CD4-positive, alpha-beta T cell treated with Interleukin-2 at 100 ng/mL for 4 hours (primary cell): ENCODE measurements around the gene NAA10.

Experiments used
- DNase-seq: peaks from one replicate; pipeline ENCODE4 v3.0.0-alpha.2; 2020; ENCODE audit warnings: low spot score

The NAA10 gene

DNA sequence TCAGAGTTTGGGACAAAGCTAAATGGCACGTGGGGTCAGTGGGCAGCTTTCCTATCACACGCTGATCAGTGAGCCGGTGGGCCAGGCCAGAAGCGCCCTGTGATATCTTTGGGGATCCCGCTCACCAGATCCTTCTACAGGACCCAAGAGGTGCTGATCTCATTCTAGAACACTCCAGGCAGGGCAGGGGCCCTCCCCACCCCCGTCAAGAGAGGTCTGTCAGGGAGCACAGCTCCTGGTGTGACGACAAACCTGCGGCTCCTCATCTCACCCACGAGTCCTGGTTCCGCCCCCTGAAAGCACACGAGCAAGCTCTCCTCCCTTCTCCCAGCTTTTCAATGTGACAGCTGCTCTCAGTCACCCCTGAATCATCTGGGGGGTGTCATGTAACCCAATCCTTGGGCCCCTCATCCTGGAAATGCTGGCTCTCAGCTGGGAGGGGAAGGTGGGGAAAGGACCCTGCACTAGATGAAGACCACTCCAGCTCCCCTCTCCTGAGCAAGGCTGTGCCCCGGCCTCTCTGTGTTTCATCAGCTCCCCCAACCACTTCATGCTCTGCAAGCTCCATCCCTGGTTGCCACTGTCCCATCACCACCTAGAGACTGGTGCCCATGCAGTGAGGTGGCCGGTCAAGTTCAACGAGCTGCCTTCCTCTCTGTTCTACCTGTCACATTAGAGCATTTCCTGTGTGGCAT is 32.2 kb upstream of the NAA10 start:
- DNase-seq, result no peak

DNA sequence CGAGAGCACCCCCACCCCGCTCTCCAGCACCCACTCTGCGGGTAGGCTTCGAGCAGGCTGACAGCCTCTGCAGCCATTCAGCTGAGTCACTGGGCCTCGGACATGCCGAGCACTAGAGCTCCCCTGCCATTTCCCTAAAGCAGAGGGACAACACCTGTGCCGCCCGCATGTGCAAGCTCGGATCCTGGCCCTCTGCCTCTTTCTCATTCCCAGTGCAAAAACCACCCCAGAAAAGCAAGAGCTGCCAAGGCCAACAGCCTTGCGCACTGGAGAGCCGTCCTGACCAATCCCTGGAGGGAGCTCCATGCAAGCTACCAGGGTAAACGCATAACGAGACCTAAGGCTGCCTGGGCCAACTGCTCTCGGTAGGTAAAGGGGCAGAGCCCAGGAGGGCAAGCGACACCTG is 31.4 kb upstream of the NAA10 start:
- no peak for DNase-seq

DNA sequence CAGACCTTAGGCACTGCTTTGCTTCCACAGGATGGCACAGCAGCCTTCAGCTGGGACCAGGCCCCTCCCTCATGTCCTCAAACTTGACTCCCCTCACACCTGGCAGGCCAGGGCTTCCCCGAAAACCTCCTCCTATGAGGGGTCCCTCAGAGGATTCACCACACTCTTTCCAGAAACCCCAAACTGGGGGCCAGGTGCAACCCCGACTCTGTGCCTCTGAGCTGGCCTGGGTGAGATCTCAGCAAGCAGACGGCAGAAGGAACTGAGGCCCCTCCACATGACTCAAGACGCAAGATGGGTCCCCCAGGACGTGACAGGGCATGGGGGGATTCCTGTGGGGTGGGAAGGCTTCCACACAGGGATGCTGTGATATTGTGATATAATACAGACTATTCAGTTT is 30.6 kb upstream of the NAA10 start:
- DNase-seq, result no peak

- DNase-seq, result no peak
Measured at GRCh38 chrX:153964105-153964504, 29.3 kb upstream of the NAA10 start.

DNA sequence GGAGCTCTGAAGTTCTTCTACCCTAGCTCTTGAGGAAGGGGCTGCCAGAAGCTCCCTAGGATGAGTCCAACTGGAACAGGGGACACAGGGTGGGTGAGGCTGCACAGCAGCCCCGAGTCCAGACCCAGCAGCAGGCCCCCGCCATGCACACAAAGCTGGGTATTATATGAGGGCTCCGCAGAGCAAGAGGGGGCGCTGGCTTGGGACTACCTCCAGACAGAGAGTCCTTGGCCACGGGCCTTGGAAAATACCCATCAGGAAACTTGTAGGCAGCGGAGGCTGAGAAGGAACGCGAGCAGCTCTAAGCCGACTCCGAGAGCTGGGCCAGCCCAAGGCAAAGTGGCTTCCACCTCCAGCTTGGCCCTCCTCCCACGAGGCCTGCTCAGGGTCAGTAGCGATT is 28.7 kb upstream of the NAA10 start:
- DNase-seq, result no peak

GRCh38 chrX:153961292-153961691 is 26.5 kb upstream of the NAA10 start:
- no peak for DNase-seq

DNA sequence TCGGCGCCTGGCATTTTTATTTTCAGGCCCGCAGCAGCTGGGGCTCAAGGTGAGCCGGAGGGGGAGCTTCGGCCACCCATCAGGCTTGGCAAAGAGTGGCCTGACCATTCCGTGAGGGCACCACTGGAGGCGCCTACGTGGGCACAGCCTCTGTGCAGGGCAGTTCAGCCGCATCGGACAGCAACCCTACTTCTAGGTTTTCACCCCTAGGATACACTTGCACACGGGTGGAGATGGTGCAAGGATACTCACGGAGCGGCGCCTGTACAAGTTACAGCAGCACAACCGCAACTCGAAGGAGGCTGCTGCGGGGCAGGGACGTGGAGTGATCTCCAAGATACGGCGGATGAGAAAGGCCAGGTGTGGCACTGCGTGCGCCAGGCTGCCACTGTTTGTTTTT is 25.9 kb upstream of the NAA10 start:
- DNase-seq, result no peak

DNA sequence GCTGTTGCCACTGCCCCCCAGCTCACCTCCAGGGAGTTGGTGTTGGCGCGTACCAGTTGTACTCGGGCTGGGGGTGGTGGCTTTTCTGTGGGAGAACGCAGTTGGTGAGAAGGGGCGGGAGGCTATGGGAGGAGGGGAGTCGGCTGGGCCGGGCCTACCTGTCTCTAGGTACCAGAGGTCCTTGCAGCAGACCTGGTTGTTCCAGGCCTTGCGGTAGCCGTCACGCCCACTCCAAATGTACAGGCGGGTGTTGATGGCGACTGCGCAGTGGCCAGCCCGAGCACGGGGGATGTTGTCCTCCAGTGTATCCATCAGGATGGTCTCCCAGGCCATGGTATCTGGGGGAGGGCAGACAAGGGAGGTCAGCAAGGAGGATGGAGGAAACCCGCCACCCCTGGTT is 25.2 kb upstream of the NAA10 start:
- DNase-seq, result no peak

DNA sequence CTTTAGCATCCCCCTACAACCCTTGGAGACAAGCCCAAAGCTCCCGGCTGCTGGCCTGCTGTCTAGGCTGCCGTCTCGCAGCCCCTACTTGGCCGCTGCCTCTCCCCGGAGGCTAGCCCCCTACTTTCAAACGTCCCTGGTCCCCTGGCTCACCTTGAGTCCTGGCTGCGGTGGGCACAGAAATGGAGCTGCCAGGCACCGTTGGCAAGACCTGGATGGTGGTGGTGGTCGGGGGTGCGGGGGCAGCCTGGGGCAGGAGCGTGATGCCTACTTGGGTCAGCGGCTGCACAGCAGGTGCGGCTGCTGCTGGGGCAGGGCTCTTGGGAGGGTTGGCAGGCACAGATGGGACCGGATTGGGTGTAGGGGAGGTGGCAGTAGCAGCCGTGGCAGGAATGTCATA is 24.8 kb upstream of the NAA10 start:
- no peak for DNase-seq

- DNase-seq, result no peak
Measured at GRCh38 chrX:153958605-153959004, 23.8 kb upstream of the NAA10 start.

DNA sequence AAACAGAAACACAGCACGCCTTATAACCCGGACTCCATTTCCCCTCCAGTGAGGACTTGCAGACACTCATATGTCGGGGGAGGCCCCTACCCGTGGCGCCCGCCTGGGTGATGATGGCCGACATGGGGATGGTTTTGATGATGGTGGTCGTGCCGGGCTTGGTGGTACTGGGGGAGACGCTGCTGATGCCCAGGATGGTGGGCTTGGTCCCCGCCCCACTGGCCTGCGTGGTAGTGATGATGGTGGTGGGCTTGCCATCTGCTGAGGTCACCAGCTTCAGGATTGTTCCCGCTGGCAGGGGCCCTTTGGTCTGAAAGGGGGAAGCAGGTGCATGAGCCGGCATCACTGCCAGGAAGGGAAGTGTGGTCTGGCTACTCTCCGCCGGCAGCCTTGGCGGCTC is 22.4 kb upstream of the NAA10 start:
- no peak for DNase-seq

DNA sequence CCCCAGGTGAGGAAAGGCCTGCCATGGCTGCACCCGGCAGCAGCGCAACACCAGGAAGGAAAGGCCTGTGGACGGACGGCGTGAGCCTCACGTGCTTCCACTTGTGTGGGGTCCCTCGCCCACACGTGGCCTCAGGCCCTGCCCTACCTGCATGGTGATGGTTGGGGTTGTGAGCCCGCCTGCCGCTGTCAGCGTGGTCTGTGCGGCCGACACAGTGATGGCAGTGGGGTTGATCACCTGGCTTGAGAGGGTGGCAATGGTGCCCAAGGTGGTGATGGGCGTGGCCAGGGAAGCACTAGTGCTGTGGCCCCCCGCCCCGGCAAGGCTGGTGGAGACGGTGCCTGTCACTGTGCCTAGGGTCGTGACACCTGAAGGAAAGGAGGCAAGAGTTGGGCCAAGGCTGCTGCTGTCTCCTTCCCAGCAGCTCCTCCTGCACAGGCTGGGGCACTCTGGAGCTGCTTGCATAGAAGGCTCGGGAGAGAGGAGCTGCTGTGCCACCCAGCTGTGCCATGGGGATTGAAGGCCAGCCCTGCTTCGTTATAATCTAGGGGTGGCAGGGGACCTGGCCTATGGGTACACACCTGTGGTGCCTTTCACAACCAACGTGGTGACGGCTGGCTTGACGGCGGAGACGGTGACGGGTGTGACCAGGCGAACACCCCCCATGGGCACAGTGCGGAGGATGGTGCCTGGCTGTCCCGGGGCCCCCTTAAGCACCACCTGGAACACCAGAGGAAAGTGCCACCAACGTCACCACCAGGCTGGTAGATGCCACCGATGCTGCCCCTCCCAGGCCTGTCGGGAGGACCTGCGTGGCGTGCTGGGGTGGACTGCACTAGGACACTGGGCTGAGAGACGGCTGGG is 21.4 kb upstream of the NAA10 start:
- no peak for DNase-seq

DNA sequence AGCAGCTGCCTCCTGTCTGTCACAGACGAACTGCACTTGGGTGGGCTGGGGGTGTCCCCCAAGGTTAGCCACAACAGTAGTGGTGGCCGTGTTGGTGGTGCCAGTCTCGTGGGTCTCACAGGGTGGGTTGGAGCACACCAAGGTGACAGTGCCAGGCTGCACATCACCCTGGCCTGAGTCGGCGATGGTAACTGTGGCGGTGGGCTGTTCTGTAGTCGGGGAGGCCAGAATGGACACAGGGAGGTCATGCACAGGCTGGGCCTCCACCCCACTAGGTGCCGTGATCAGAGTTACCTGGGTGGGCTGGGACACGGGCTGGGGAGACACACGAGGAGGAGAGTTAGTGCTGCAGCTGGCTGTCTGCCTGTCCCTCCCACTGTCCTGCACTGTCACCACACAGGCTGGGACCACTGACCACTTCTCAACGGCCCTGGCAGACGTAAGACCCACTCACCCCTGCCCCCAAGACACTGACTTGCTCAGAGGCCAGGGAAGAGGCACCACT is 20.4 kb upstream of the NAA10 start:
- DNase-seq, result no peak

DNA sequence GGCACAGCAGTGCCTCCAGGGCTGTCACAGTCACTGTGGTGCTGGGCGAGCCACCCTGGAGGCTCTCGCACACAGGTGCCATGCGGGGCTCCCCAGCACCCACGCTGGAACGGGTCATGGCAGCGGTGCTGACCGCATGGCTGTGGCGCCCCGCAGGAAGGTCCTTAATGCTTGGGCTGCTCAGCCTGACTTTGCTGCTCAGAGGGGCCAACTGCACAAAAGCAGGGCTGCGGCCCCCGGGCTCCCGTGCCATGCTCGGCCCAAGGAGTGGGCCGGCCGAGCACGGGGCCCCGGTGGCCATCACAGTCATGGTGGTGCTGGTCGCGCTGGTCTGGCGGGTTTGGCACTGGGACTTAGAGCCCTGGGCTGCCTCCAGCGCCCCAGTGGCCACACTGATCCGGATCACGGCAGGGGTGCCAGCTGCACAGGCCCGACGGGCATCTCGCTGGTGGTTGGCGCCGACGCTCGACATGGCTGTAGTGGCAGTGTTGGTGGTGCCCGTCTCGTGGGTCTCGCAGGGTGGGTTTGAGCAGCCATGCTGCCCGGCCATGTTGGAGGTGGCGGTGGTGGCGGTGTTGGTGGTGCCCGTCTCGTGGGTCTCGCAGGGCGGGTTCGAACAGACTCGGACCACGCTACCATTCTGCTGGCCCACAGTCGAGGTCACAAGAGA is 19.9 kb upstream of the NAA10 start:
- DNase-seq, result no peak

GRCh38 chrX:153953892-153954557 is 19.2 kb upstream of the NAA10 start:
- DNase-seq, result no peak

- peak; percentile 76 for DNase-seq
Measured at GRCh38 chrX:153953342-153953830, 18.5 kb upstream of the NAA10 start.

GRCh38 chrX:153952373-153953026 is 17.7 kb upstream of the NAA10 start:
- no peak for DNase-seq

- DNase-seq, result no peak
Measured at GRCh38 chrX:153951683-153952372, 17.0 kb upstream of the NAA10 start.

DNA sequence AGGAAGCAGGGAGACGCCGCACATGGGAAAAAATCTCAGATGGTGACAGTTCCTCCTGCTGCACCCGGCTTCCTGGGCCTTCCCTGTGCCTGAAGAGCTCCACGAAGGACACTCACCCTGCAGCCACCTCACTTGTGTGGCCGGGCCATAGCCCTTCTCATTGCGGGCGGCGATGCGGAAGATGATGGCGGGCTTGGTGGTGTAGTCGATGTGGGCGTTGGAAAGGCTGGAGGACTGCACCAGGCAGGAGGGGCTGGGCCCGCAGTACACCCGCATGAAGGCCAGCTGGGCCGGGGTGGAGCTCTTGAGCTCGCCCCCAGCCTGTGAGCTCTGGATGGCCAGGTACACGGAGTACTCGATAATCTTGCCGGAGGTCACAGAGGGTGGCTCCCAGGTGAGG is 15.3 kb upstream of the NAA10 start:
- no peak for DNase-seq

DNA sequence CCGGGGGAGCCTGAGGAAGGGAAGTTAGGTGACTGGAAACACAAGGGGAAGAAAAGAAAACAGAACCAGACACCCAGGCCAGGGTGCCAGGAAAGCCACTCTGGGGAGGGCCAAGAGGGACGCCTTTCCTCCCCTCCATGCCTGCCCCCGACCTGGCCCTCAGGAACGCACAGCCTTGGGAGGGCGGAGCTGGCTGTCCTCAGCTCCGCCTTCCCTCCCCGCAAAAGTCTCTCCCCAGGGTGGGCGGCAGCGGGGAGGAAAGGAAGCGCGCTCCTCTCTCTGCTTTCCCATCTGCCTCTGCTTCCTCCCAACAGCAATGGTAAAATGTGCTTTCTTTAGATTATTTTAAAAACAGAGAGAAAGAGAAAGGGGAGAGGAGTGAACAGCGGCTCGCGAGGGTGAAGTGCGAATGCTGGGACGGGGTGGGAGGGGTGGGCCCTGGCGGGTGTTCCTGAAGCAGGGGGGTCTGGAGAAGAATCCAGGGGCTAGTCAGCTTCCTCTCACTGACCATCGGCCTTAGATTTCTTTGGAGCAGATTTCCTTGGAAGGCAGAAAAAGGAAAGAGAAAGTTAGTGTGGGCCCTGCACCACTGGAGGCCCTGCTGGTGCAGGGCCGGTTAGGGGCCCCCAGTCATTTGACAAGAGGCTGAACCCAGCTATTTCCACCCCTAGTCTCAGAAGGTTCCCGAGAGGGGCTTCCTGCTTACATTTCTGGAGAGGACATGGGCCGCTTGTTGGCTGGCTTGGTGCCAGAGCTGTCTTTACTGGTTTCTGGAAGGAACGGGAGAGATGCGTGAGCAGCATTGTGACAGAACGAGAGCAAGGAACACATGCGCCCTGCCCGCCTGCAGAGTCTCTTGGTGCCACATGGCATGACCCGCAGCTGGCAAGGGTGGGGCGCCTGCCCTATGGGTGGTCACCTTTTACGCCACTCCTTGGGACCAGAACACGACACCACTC is 14.3 kb upstream of the NAA10 start:
- no peak for DNase-seq
